ENCODE data around the gene EVA1B. TPM values are rescaled to one million over a fixed set of nuclear protein-coding genes. Genes with fewer than 3 reads are reported as not detected.
A peak's percentile ranks its signal among the peaks of the same experiment; 100 is the strongest.

Gene EVA1B
- total RNA-seq, 1 donor from 2014 or later = 3.1 TPM

DNA sequence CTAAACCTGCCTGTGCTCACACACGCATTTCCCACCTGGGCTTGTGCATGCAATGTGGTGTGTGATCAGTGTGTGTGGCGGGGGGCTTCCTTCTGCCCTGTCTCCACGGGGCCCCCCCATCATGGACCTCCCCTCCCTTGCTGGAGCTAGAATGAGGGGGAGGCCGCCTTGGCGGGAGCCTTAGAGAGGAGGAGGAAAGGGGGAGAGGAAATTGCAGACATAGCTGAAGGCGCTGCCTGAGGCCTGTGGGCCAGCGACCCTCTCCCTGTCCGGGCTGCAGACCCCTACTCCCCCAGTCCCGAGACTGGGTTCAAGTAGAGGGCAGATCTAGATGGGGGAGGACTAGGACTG is 883 bp upstream of the EVA1B start:
- H3K4me3 Mint-ChIP-seq = peak overlapping the region; percentile 87
- Histone ChIP-seq H2AFZ (replicated peaks) (no peak overlapping the region), H3K27ac (no peak overlapping the region), H3K79me2 (ENCODE audit: low read depth) (no peaks in the 10 kb centered on the region), H3K9me3 (ENCODE audit: low read depth) (no peaks in the 10 kb centered on the region), H3K4me3 (peak overlapping the region; percentile 78), H3K4me1 (peaks cover 23% of the 10 kb centered on the region), H3K4me2 (peak overlapping the region; percentile 95), H4K20me1 (ENCODE audit: low read depth) (peaks cover 28% of the 10 kb centered on the region), H3K9ac (no peak overlapping the region), H3K36me3 (no peaks in the 10 kb centered on the region), H3K27me3 (peaks cover 61% of the 10 kb centered on the region), H3F3A (ENCODE audit: low read depth) (peaks cover 32% of the 10 kb centered on the region)
- H3K27ac Mint-ChIP-seq = no peak overlapping the region
- peaks cover 27% of the 10 kb centered on the region for H3K4me1 Mint-ChIP-seq
- H3K36me3 Mint-ChIP-seq = peaks cover 2% of the 10 kb centered on the region
- TF ChIP-seq EZH2phosphoT487 (IDR thresholded peaks at IDR 0.05) (no peak), CTCF (IDR thresholded peaks at IDR 0.05) (no peak), EZH2 (IDR thresholded peaks at IDR 0.05) (no peak)
- peaks cover 15% of the 10 kb centered on the region for H3K27me3 Mint-ChIP-seq (ENCODE audit: insufficient read depth, low read depth)
- DNase-seq (ENCODE audit: low spot score) = no peak
- H3K9me3 Mint-ChIP-seq = no peaks in the 10 kb centered on the region

GRCh38 chr1:36322786-36323635 is 434 bp downstream of the EVA1B start:
- Histone ChIP-seq H3K36me3 (no peaks in the 10 kb centered on the region), H3K4me1 (peaks cover 23% of the 10 kb centered on the region), H3K4me2 (peak overlapping the region; percentile 95), H3K4me3 (peak overlapping the region; percentile 78), H3K79me2 (ENCODE audit: low read depth) (no peaks in the 10 kb centered on the region), H3K27me3 (peaks cover 67% of the 10 kb centered on the region), H3K9me3 (ENCODE audit: low read depth) (no peaks in the 10 kb centered on the region), H4K20me1 (ENCODE audit: low read depth) (peaks cover 28% of the 10 kb centered on the region), H3K9ac (no peak overlapping the region), H3K27ac (no peak overlapping the region), H2AFZ (replicated peaks) (no peak overlapping the region), H3F3A (ENCODE audit: low read depth) (peaks cover 32% of the 10 kb centered on the region)
- DNase-seq (ENCODE audit: low spot score) = peak; percentile 69
- Mint-ChIP-seq H3K4me1 (peaks cover 25% of the 10 kb centered on the region), H3K4me3 (peak overlapping the region; percentile 83), H3K27me3 (ENCODE audit: insufficient read depth, low read depth) (peaks cover 14% of the 10 kb centered on the region), H3K9me3 (no peaks in the 10 kb centered on the region), H3K36me3 (peaks cover 5% of the 10 kb centered on the region), H3K27ac (no peak overlapping the region)
- peak; percentile 71 for TF ChIP-seq EZH2 (IDR thresholded peaks at IDR 0.05)
- TF ChIP-seq EZH2phosphoT487 (IDR thresholded peaks at IDR 0.05) = peak; percentile 75
- no peak for TF ChIP-seq CTCF (IDR thresholded peaks at IDR 0.05)

DNA sequence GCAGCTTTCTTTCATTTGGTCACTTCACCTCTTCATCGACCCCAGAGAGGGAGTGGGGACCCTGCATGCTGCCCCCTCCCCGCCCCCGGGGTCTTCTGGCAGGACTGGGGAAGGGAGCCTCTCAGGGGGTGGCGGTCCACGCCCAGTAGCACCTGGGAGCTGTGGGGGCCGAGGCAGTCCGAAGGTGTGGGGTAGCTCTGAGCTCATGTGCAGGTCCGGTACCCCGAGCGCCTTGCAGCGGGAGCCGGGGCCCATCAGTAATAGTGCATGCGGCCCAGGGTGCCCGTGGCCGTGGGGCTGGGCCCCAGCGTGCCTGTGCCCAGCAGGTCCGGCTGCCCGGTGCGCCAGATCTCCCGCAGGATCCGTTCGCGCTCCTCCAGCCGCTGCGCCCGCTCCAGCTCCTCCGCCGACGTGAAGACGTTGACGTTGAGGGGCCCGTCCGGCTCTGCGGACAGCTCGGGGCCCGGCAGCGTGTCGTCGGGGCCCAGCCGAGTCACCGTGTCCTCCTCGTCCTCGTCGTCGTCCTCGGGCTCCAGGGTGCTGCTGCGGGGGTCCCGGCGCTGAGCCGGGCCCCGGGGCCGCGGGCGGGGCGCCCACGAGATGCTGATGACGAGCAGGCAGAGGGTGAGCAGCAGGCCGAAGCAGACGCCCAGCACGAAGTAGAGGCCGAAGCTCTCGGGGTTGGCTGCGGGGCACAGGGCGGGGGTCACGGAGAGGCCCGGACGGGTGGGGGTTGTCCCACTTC is 1.2 kb downstream of the EVA1B start:
- H3K27ac ChIP-seq = no peak overlapping the region
- H3K4me2 ChIP-seq = peak overlapping the region; percentile 95
- peaks cover 6% of the 10 kb centered on the region for H3K36me3 Mint-ChIP-seq
- no peaks in the 10 kb centered on the region for H3K36me3 ChIP-seq
- H3K9ac ChIP-seq = no peak overlapping the region
- TF ChIP-seq EZH2phosphoT487 (IDR thresholded peaks at IDR 0.05) = peak; percentile 74
- no peak for TF ChIP-seq CTCF (IDR thresholded peaks at IDR 0.05)
- TF ChIP-seq EZH2 (IDR thresholded peaks at IDR 0.05) = peak; percentile 86
- peaks cover 12% of the 10 kb centered on the region for H3K27me3 Mint-ChIP-seq (ENCODE audit: insufficient read depth, low read depth)
- H3K4me3 Mint-ChIP-seq = peak overlapping the region; percentile 83
- no peaks in the 10 kb centered on the region for H3K79me2 ChIP-seq (ENCODE audit: low read depth)
- H3K4me1 Mint-ChIP-seq = peaks cover 25% of the 10 kb centered on the region
- peaks cover 23% of the 10 kb centered on the region for H3K4me1 ChIP-seq
- peaks cover 32% of the 10 kb centered on the region for H3F3A ChIP-seq (ENCODE audit: low read depth)
- no peaks in the 10 kb centered on the region for H3K9me3 Mint-ChIP-seq
- peak; percentile 52 for DNase-seq (ENCODE audit: low spot score)
- H2AFZ ChIP-seq (replicated peaks) = no peak overlapping the region
- peaks cover 67% of the 10 kb centered on the region for H3K27me3 ChIP-seq
- no peak overlapping the region for H3K27ac Mint-ChIP-seq
- no peaks in the 10 kb centered on the region for H3K9me3 ChIP-seq (ENCODE audit: low read depth)
- peak overlapping the region; percentile 78 for H3K4me3 ChIP-seq
- peaks cover 28% of the 10 kb centered on the region for H4K20me1 ChIP-seq (ENCODE audit: low read depth)
